Measurements from ENCODE around the gene PAQR4.

The PAQR4 gene

GRCh38 chr16:2987286-2987685 is 18.1 kb downstream of the PAQR4 start:
- H3K4me3 ChIP-seq (ENCODE audit: low read length) = no peak overlapping the region
- no peaks in the 10 kb centered on the region for H3K9me3 ChIP-seq (ENCODE audit: control insufficient read depth, low read depth, low read length)
- no peak overlapping the region for H3K9ac ChIP-seq (ENCODE audit: low read length)
- H3K4me1 ChIP-seq (ENCODE audit: control insufficient read depth, low read depth, low read length) = peaks cover 10% of the 10 kb centered on the region
- H3K27me3 ChIP-seq (ENCODE audit: control insufficient read depth, insufficient read depth, low read length) = no peaks in the 10 kb centered on the region
- H3K27ac ChIP-seq (ENCODE audit: low read length) = no peak overlapping the region
- no peaks in the 10 kb centered on the region for H3K36me3 ChIP-seq (ENCODE audit: control insufficient read depth, low read depth, low read length)

GRCh38 chr16:2987833-2988232 is 18.7 kb downstream of the PAQR4 start:
- H3K27me3 ChIP-seq (ENCODE audit: control insufficient read depth, insufficient read depth, low read length) = no peaks in the 10 kb centered on the region
- H3K9ac ChIP-seq (ENCODE audit: low read length) = no peak overlapping the region
- peaks cover 8% of the 10 kb centered on the region for H3K4me1 ChIP-seq (ENCODE audit: control insufficient read depth, low read depth, low read length)
- H3K9me3 ChIP-seq (ENCODE audit: control insufficient read depth, low read depth, low read length) = no peaks in the 10 kb centered on the region
- H3K27ac ChIP-seq (ENCODE audit: low read length) = no peak overlapping the region
- H3K36me3 ChIP-seq (ENCODE audit: control insufficient read depth, low read depth, low read length) = no peaks in the 10 kb centered on the region
- no peak overlapping the region for H3K4me3 ChIP-seq (ENCODE audit: low read length)

- Histone ChIP-seq H3K27ac (ENCODE audit: low read length) (no peak overlapping the region), H3K9me3 (ENCODE audit: control insufficient read depth, low read depth, low read length) (no peaks in the 10 kb centered on the region), H3K4me1 (ENCODE audit: control insufficient read depth, low read depth, low read length) (peaks cover 8% of the 10 kb centered on the region), H3K4me3 (ENCODE audit: low read length) (no peak overlapping the region), H3K27me3 (ENCODE audit: control insufficient read depth, insufficient read depth, low read length) (no peaks in the 10 kb centered on the region), H3K9ac (ENCODE audit: low read length) (no peak overlapping the region), H3K36me3 (ENCODE audit: control insufficient read depth, low read depth, low read length) (no peaks in the 10 kb centered on the region)
These were observed 19.5 kb downstream of the PAQR4 start for GRCh38 chr16:2988590-2989099.

DNA sequence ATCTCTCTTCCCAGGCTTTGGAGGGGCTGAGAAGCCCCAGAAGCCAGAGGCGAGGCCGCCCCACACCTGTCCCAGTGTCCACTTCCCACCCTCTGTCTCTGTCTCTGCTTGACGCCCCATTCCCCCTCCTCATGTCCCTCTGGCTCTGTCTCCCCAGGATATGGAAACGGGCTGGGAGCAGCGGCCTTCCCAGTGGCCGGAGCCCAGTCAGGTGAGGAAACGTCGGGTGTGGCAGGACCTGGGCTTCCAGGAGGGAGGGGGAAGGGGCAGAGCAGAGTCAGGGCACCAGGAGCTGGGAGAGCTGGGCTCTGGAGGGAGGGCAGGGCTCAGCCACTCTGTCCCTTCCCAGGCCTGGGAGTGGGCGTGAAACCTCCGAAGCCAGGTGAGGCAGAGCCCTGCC is 21.7 kb downstream of the PAQR4 start:
- Histone ChIP-seq H3K27ac (ENCODE audit: low read length) (no peak overlapping the region), H3K27me3 (ENCODE audit: control insufficient read depth, insufficient read depth, low read length) (no peaks in the 10 kb centered on the region), H3K36me3 (ENCODE audit: control insufficient read depth, low read depth, low read length) (no peaks in the 10 kb centered on the region), H3K4me1 (ENCODE audit: control insufficient read depth, low read depth, low read length) (peaks cover 8% of the 10 kb centered on the region), H3K9me3 (ENCODE audit: control insufficient read depth, low read depth, low read length) (no peaks in the 10 kb centered on the region), H3K9ac (ENCODE audit: low read length) (no peak overlapping the region), H3K4me3 (ENCODE audit: low read length) (no peak overlapping the region)

DNA sequence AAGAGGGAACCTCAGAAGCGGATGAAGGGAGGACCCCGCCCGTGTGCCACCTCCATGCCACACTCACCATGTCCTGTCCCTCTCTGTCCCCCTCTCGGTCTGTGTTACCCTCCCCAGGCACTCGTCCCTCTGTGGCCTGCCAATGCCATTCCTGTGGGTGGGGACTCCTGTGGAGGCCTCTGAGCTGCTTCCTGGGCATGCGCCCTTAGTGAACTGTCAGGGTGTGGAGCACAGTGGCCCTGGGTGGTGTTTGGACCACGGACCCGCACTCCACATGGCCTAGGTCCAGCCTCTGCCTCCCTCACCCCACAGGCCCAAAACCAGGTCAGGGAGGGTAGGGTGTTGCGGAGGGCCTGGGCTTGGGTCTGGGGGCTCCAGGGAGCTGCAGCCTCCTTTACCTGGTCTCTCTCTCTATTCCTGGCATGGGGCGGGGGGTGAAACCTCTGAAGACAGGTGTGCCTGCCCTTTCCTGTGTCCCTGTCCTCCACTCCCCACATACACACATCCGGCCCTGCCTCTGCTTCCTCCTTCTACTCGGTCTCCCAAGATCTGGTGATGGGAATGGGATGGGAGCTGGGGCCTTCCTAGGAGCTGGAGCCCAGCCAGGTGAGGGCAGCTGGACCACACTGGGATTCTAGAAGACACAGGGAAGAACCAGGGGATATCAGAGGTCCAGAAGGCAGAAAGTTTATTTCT is 22.6 kb downstream of the PAQR4 start:
- no peaks in the 10 kb centered on the region for H3K36me3 ChIP-seq (ENCODE audit: control insufficient read depth, low read depth, low read length)
- H3K4me3 ChIP-seq (ENCODE audit: low read length) = no peak overlapping the region
- H3K9ac ChIP-seq (ENCODE audit: low read length) = no peak overlapping the region
- peaks cover 8% of the 10 kb centered on the region for H3K4me1 ChIP-seq (ENCODE audit: control insufficient read depth, low read depth, low read length)
- H3K27ac ChIP-seq (ENCODE audit: low read length) = no peak overlapping the region
- no peaks in the 10 kb centered on the region for H3K27me3 ChIP-seq (ENCODE audit: control insufficient read depth, insufficient read depth, low read length)
- H3K9me3 ChIP-seq (ENCODE audit: control insufficient read depth, low read depth, low read length) = no peaks in the 10 kb centered on the region

DNA sequence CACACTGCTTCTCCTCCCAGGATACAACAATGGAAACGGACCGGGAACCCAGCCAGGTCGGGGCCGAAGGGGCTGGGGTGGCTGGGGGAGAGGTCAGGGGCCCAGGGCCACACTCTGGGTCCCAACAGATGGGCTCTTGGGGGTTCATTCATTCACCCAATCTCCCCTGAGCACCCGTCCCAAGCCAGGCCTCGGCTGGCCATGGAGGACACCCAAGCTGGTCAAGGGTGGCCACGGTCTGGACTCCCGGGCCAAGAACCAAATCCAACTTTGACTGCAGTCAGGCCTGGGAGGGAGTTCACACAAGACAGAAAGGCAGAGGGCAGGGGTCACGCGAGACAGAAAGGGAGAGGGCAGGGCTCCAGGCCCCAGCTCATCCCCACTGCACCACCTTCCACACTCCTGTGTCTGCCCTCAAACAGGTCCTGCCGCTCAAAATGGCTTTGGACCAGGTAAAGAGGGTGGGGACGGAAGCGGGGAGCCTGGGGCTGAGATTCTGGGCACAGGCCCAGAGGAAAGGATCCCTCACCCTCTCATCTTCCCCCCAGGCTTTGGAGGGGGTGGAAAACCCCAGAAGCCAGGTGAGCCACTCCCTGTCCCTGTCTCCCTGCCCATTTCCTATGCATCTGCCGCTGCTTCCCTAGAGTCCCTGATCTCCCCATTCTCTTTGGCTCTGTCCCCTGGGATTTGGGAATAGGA is 23.4 kb downstream of the PAQR4 start:
- no peak overlapping the region for H3K27ac ChIP-seq (ENCODE audit: low read length)
- no peak overlapping the region for H3K4me3 ChIP-seq (ENCODE audit: low read length)
- H3K27me3 ChIP-seq (ENCODE audit: control insufficient read depth, insufficient read depth, low read length) = no peaks in the 10 kb centered on the region
- no peaks in the 10 kb centered on the region for H3K36me3 ChIP-seq (ENCODE audit: control insufficient read depth, low read depth, low read length)
- peaks cover 8% of the 10 kb centered on the region for H3K4me1 ChIP-seq (ENCODE audit: control insufficient read depth, low read depth, low read length)
- H3K9me3 ChIP-seq (ENCODE audit: control insufficient read depth, low read depth, low read length) = no peaks in the 10 kb centered on the region
- no peak overlapping the region for H3K9ac ChIP-seq (ENCODE audit: low read length)

DNA sequence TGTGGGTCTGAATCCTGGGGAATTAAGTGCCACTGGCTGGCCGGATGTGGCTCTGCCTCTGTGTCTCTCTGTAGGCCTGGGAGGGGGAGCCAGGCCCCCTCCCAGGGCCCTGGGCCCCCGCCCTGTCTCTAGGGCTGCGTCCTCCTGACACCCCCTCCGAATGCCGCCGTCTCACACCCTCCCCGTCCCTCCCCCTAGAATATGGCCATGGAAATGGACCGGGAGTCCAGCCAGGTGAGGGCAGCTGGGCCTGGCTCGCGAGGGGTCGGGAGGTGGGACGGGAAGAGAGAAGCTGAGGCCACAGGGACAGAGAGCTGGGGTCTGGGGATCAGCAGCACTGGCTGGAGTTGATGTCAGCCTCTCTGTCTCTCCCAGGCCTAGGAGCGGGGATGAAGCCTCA is 27.1 kb downstream of the PAQR4 start:
- Histone ChIP-seq H3K9ac (ENCODE audit: low read length) (no peak overlapping the region), H3K36me3 (ENCODE audit: control insufficient read depth, low read depth, low read length) (no peaks in the 10 kb centered on the region), H3K4me3 (ENCODE audit: low read length) (no peak overlapping the region), H3K27me3 (ENCODE audit: control insufficient read depth, insufficient read depth, low read length) (no peaks in the 10 kb centered on the region), H3K27ac (ENCODE audit: low read length) (no peak overlapping the region), H3K4me1 (ENCODE audit: control insufficient read depth, low read depth, low read length) (no peaks in the 10 kb centered on the region), H3K9me3 (ENCODE audit: control insufficient read depth, low read depth, low read length) (no peaks in the 10 kb centered on the region)

GRCh38 chr16:2999929-3000328 is 30.8 kb downstream of the PAQR4 start:
- no peaks in the 10 kb centered on the region for H3K9me3 ChIP-seq (ENCODE audit: control insufficient read depth, low read depth, low read length)
- no peaks in the 10 kb centered on the region for H3K27me3 ChIP-seq (ENCODE audit: control insufficient read depth, insufficient read depth, low read length)
- H3K4me1 ChIP-seq (ENCODE audit: control insufficient read depth, low read depth, low read length) = no peaks in the 10 kb centered on the region
- no peaks in the 10 kb centered on the region for H3K36me3 ChIP-seq (ENCODE audit: control insufficient read depth, low read depth, low read length)
- no peak overlapping the region for H3K9ac ChIP-seq (ENCODE audit: low read length)
- no peak overlapping the region for H3K4me3 ChIP-seq (ENCODE audit: low read length)
- H3K27ac ChIP-seq (ENCODE audit: low read length) = no peak overlapping the region

- Histone ChIP-seq H3K9me3 (ENCODE audit: control insufficient read depth, low read depth, low read length) (no peaks in the 10 kb centered on the region), H3K4me3 (ENCODE audit: low read length) (no peak overlapping the region), H3K27me3 (ENCODE audit: control insufficient read depth, insufficient read depth, low read length) (no peaks in the 10 kb centered on the region), H3K4me1 (ENCODE audit: control insufficient read depth, low read depth, low read length) (peaks cover under 1% of the 10 kb centered on the region), H3K36me3 (ENCODE audit: control insufficient read depth, low read depth, low read length) (no peaks in the 10 kb centered on the region), H3K27ac (ENCODE audit: low read length) (no peak overlapping the region), H3K9ac (ENCODE audit: low read length) (no peak overlapping the region)
These were observed 31.4 kb downstream of the PAQR4 start for GRCh38 chr16:3000540-3000939.

DNA sequence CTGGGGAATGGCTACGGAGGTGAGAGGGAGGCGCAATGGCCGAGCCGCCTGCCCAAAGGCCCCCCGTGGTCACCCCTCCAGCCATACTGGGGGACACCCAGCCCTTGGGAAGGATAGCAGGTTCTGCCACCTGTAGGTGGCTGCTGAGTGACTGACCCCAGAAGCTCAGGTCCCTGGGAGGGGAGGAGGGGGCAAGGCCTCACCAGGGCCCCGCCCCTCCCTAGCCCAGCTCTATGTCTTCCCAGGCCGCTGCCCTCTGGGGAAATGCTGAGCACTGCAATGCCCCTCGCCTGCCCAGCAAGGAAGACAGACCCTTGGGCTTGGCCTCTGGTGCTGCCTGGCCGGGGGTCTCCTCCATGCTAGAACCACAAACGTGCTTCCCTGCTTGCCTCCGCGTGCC is 32.2 kb downstream of the PAQR4 start:
- Histone ChIP-seq H3K4me1 (ENCODE audit: control insufficient read depth, low read depth, low read length) (peaks cover 6% of the 10 kb centered on the region), H3K27ac (ENCODE audit: low read length) (no peak overlapping the region), H3K9ac (ENCODE audit: low read length) (no peak overlapping the region), H3K27me3 (ENCODE audit: control insufficient read depth, insufficient read depth, low read length) (no peaks in the 10 kb centered on the region), H3K9me3 (ENCODE audit: control insufficient read depth, low read depth, low read length) (no peaks in the 10 kb centered on the region), H3K36me3 (ENCODE audit: control insufficient read depth, low read depth, low read length) (no peaks in the 10 kb centered on the region), H3K4me3 (ENCODE audit: low read length) (no peak overlapping the region)

GRCh38 chr16:3003582-3004270 is 34.6 kb downstream of the PAQR4 start:
- H3K9ac ChIP-seq (ENCODE audit: low read length) = no peak overlapping the region
- H3K9me3 ChIP-seq (ENCODE audit: control insufficient read depth, low read depth, low read length) = no peaks in the 10 kb centered on the region
- H3K4me3 ChIP-seq (ENCODE audit: low read length) = no peak overlapping the region
- peaks cover 27% of the 10 kb centered on the region for H3K4me1 ChIP-seq (ENCODE audit: control insufficient read depth, low read depth, low read length)
- no peaks in the 10 kb centered on the region for H3K27me3 ChIP-seq (ENCODE audit: control insufficient read depth, insufficient read depth, low read length)
- no peak overlapping the region for H3K27ac ChIP-seq (ENCODE audit: low read length)
- H3K36me3 ChIP-seq (ENCODE audit: control insufficient read depth, low read depth, low read length) = no peaks in the 10 kb centered on the region
